Liver (tissue), 9 donors: ENCODE results near the gene SAMSN1. TPM values are rescaled to one million over a fixed set of nuclear protein-coding genes. Genes with fewer than 3 reads are reported as not detected.

Source experiments
- DNase-seq: peaks from one replicate; pipeline ENCODE4 v3.0.0-alpha.2; 2017; ENCODE audit warnings: low spot score
- H3K27ac ChIP-seq, 2 donors: one replicate each; pipeline ENCODE4 v1.7.0; 2013; ENCODE audit warnings: inconsistent platforms in 2 of 2, low read length in 2 of 2, control low read depth in 1 of 2, low read depth in 1 of 2, mild to moderate bottlenecking in 1 of 2
- H3K27me3 ChIP-seq, 4 donors: one replicate each; pipeline versions ENCODE4 v1.6.1 to v1.7.0; 2013; ENCODE audit warnings: low read length in 3 of 4, inconsistent platforms in 1 of 4, mild to moderate bottlenecking in 1 of 4, moderate library complexity in 1 of 4; ENCODE audit not compliant: control insufficient read depth in 4 of 4, insufficient read depth in 4 of 4
- H3K36me3 ChIP-seq, 4 donors: one replicate each; pipeline versions ENCODE4 v1.6.1 to v1.7.0; 2013; ENCODE audit warnings: low read length in 3 of 4, mild to moderate bottlenecking in 3 of 4, low read depth in 1 of 4, moderate library complexity in 1 of 4; ENCODE audit not compliant: control insufficient read depth in 4 of 4, insufficient read depth in 3 of 4
- H3K4me1 ChIP-seq, 4 donors: one replicate each; pipeline versions ENCODE4 v1.6.1 to v1.7.0; 2013; ENCODE audit warnings: low read length in 3 of 4, mild to moderate bottlenecking in 3 of 4, moderate library complexity in 1 of 4; ENCODE audit not compliant: control insufficient read depth in 4 of 4, insufficient read depth in 4 of 4
- H3K4me3 ChIP-seq, 3 donors: one replicate each; pipeline versions ENCODE4 v1.6.1 to v1.7.0; 2013; ENCODE audit warnings: low read length in 3 of 3, control low read depth in 1 of 3, low read depth in 1 of 3, mild to moderate bottlenecking in 1 of 3
- H3K9ac ChIP-seq, 2 donors: one replicate each; pipeline ENCODE4 v1.7.0; 2013; ENCODE audit warnings: low read length in 2 of 2, mild to moderate bottlenecking in 2 of 2, moderate library complexity in 2 of 2, control low read depth in 1 of 2, low read depth in 1 of 2
- H3K9me3 ChIP-seq, 4 donors: one replicate each; pipeline versions ENCODE4 v1.6.1 to v1.7.0; 2013; ENCODE audit warnings: low read length in 3 of 4; ENCODE audit not compliant: control insufficient read depth in 4 of 4
- CTCF ChIP-seq: fragments of 150-350 bp; IDR thresholded peaks from 2 replicates; pipeline ENCODE4 v1.5.1; 2017; ENCODE audit warnings: improper control_type of control experiment, low read depth, low read length; ENCODE audit not compliant: missing input control
- HNF4A ChIP-seq, 2 donors: conservative IDR thresholded peaks; 2 replicates each; pipeline ENCODE4 v1.6.1; 2016; ENCODE audit warnings: antibody characterized with exemption in 2 of 2, mild to moderate bottlenecking in 2 of 2
- HNF4G ChIP-seq: IDR thresholded peaks from 2 replicates; pipeline ENCODE4 v1.6.1; 2016; ENCODE audit warnings: antibody characterized with exemption
- RAD21 ChIP-seq, 2 donors: IDR thresholded peaks; 2 replicates each; pipeline ENCODE4 v1.6.1; 2016; ENCODE audit warnings: antibody characterized with exemption in 2 of 2, mild to moderate bottlenecking in 2 of 2
- REST ChIP-seq: IDR thresholded peaks from 2 replicates; pipeline ENCODE4 v1.6.1; 2016; ENCODE audit warnings: antibody characterized with exemption, mild to moderate bottlenecking
- RXRA ChIP-seq, 2 donors: IDR thresholded peaks; 2 replicates each; pipeline ENCODE4 v1.6.1; 2017 to 2018; ENCODE audit warnings: antibody characterized with exemption in 2 of 2, mild to moderate bottlenecking in 1 of 2
- SP1 ChIP-seq: IDR thresholded peaks from 2 replicates; pipeline ENCODE4 v1.6.1; 2018; ENCODE audit warnings: antibody characterized with exemption, mild to moderate bottlenecking
- TAF1 ChIP-seq: conservative IDR thresholded peaks from 2 replicates; pipeline ENCODE4 v1.6.1; 2016; ENCODE audit warnings: antibody characterized with exemption, mild to moderate bottlenecking
- ZBTB33 ChIP-seq: IDR thresholded peaks from 2 replicates; pipeline ENCODE4 v1.6.1; 2016; ENCODE audit warnings: antibody characterized with exemption
- WGBS: extraction: QIAGEN DNeasy Blood & Tissue Kit; methylation state at CpG from one replicate; pipeline ENCODE4 v1.1.7; 2013; 5-methylcytosine and 5-hydroxymethylcytosine counted together
- polyA plus RNA-seq, 2 donors: library from polyadenylated mRNA; stranded (reverse) in 1 of 2; unstranded in 1 of 2; fragments of 200-250 nt in 1 of 2; fragments of >200 nt in 1 of 2; fragmentation: Nextera tagmentation in 1 of 2; extraction: Ambion mirVana in 1 of 2; gene quantifications; one replicate each; pipeline versions ENCODE4 v1.2.1 to v1.2.3, GENCODE V29; 2013 to 2015
- total RNA-seq, 2 donors: library from RNA; depleted of rRNA; stranded (reverse); fragments of >200 nt; gene quantifications; one replicate each; pipeline ENCODE4 v1.2.3, GENCODE V29; 2014
- TF ChIP-seq, protein P1 (sequence below): IDR thresholded peaks from 2 replicates; pipeline ENCODE4 v1.6.1; 2016; ENCODE audit warnings: antibody characterized with exemption
- donor health status: healthy.
- donor health status: healthy.
- donor health status: healthy.
- donor health status: healthy.
- donor health status: healthy.

SAMSN1 gene
- total and polyA plus RNA-seq, 4 donors: 2.2 to 9.0 (median 3.4) TPM

DNA sequence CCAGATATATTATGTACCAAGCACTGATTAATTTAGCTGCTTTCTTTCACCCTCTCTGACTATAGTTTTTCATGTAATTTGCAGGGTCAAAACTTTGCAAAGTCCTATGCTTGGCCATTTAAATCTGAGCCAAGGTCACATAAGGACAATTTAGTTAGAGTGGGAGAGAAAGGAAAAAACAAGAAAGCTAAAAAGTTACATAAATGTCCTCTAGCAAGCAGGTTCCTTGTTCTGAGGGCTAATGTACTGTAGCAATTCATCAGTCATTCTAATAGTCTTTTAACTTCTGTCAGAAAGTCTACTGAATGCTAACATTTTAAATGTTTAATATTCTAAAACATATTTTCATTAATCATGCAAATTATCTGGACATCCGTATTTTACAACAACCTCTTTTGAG lies 68.3 kb downstream of the SAMSN1 start:
- Histone ChIP-seq H3K36me3 (no peaks in the 10 kb centered on the region), H3K27me3 (no peaks in the 10 kb centered on the region), H3K27ac (no peak overlapping the region), H3K9me3 (no peaks in the 10 kb centered on the region), H3K4me1 (no peaks in the 10 kb centered on the region), H3K9ac (no peak overlapping the region), H3K4me3 (no peak overlapping the region)
- no peak for TF ChIP-seq CTCF
- TF ChIP-seq HNF4G: no peak
- no peak for TF ChIP-seq RXRA (IDR thresholded peaks at IDR 0.05)
- TF ChIP-seq REST: no peak
- no peak for TF ChIP-seq RAD21 (IDR thresholded peaks at IDR 0.05)
- TF ChIP-seq TAF1: no peak
- WGBS: 72% methylated on average over 1 of the region's 1 CpG
- DNase-seq: no peak

DNA sequence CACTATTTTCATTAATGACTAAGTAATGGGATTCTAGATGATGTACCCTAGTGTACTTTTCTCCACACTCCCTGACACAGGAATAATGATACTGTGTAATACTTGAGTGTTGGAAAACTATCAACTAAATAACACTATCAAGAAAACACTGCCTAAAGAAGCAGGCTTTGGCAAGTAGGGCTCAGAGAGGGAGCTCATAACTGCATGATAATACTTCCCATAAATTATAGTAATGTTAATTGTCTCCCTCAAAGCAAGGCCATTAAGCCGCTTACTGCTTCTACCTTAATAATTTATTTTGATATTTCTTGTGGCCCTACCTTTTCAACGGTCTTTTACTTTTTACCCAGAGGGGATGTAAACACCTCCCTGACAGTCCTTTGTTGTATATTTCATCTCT lies 69.0 kb downstream of the SAMSN1 start:
- TF ChIP-seq ZBTB33 (no peak), SP1 (no peak)
- TF ChIP-seq, protein P1, sequence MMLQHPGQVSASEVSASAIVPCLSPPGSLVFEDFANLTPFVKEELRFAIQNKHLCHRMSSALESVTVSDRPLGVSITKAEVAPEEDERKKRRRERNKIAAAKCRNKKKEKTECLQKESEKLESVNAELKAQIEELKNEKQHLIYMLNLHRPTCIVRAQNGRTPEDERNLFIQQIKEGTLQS: no peak
- 90% methylated on average over 2 of the region's 2 CpGs for whole genome bisulfite sequencing

DNA sequence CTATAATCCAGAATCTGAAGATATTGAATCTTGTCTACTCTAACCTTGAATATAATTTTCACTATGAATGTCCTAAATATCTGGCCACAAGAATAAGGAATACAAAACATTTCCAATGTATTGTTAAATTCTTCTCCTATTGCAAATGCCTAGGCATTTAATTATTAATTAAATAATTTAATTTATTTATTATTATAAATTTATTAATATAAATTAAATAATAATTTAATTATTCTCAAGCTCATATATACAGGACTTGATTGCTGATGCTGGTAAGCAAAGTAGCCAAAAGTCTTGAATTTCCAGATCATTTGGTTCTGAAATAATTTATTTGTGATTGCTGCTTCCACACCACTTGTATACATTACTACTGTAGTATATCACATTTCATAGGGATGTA lies 71.1 kb downstream of the SAMSN1 start:
- Histone ChIP-seq H3K9me3 (no peaks in the 10 kb centered on the region), H3K27me3 (no peaks in the 10 kb centered on the region), H3K4me1 (no peaks in the 10 kb centered on the region), H3K27ac (no peak overlapping the region), H3K4me3 (no peak overlapping the region), H3K9ac (no peak overlapping the region), H3K36me3 (no peaks in the 10 kb centered on the region)
- DNase-seq: no peak
- no peak for TF ChIP-seq HNF4A (conservative IDR thresholded peaks at IDR 0.05)

More for the DNA sequence above, 69.0 kb downstream of the SAMSN1 start:
- no peak for DNase-seq
- Histone ChIP-seq H3K9ac (no peak overlapping the region), H3K27ac (no peak overlapping the region), H3K4me1 (no peaks in the 10 kb centered on the region), H3K9me3 (no peaks in the 10 kb centered on the region), H3K4me3 (no peak overlapping the region), H3K36me3 (no peaks in the 10 kb centered on the region), H3K27me3 (no peaks in the 10 kb centered on the region)
